Midbrain (tissue), 1 donor: ENCODE measurements around the gene COA6.
"Not testable (repeated sequence)": the region's sequence is repeated elsewhere in the genome, so short reads cannot be mapped to it uniquely, and the experiment has no call there.

Source experiments
- DNase-seq: peaks from one replicate; lab custom pipeline; 2025; lab: John Stamatoyannopoulos, UW

The COA6 gene, protein sequence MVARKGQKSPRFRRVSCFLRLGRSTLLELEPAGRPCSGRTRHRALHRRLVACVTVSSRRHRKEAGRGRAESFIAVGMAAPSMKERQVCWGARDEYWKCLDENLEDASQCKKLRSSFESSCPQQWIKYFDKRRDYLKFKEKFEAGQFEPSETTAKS

DNA sequence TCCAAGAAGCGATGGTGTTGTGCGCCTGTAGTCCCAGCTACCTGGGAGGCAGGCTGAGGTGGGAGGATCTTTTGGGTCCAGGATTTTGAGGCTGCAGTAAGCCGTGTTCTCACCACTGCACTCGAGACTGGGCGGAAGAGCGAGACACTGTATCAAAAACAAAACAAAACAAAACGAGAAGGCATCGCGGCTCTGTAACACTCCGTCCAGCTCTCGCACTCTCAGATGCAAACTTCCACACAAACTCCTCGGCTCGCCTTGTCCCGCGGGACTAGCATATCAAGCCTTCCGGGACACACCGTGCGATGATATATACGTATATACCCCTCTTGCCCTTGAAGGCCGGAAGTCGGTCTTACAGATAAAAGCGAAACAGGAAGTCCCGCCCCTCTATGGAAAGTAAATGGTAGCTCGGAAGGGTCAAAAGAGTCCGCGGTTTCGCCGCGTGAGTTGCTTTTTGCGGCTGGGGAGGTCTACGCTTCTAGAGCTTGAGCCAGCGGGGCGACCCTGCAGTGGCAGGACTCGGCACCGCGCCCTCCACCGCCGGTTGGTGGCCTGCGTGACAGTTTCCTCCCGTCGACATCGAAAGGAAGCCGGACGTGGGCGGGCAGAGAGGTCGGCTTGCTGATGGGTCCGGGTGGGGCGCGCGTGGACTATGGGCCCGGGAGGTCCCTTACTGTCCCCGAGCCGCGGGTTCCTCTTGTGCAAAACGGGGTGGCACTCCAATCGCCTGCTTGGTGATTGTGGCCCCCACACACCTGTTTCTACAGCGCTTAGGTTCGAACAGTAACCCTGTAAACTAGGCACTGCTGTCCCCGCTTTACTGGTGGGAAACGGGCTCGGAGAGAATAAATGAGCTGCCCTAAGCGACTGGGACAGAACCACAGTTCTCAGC, at the start of gene COA6:
Gene COA6 (plus strand): TSS at position 393 of the 895 bp plus-strand sequence. CDS start 11 bp downstream, at position 404.
- DNase-seq = peak; percentile 93

GRCh38 chr1:234324821-234325220, 48.4 kb upstream of the COA6 start:
- no peak for DNase-seq

DNA sequence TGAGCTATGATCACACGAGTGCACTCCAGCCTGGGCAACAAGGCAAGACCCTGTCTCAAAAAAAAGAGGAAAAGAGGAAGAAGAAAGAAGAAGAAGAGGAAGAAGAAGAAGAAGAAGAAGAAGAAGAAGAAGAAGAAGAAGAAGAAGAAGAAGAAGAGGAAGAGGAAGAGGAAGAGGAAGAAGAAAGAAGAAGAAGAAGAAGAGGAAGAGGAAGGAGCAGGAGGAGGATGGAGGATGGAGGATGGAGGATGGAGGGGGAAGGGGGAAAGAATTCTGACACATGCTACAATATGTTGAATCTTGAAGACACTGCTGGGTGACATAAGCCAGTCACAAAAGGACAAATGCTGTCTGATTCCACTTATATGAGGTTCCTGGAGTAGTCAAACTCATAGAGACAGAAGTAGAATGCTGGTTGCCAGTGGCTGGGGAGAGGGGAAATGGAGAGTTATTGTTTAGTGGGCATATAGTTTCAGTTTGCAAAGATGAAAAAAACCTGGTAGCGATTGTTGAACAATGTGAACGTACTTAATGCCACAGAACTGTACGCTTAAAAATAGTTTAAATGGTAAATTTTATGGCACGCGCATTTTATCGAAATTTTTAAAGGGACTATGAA, 47.3 kb upstream of the COA6 start:
- DNase-seq = no peak

- peak; percentile 2 for DNase-seq
These were observed 46.5 kb upstream of the COA6 start for GRCh38 chr1:234326497-234327366.

DNA sequence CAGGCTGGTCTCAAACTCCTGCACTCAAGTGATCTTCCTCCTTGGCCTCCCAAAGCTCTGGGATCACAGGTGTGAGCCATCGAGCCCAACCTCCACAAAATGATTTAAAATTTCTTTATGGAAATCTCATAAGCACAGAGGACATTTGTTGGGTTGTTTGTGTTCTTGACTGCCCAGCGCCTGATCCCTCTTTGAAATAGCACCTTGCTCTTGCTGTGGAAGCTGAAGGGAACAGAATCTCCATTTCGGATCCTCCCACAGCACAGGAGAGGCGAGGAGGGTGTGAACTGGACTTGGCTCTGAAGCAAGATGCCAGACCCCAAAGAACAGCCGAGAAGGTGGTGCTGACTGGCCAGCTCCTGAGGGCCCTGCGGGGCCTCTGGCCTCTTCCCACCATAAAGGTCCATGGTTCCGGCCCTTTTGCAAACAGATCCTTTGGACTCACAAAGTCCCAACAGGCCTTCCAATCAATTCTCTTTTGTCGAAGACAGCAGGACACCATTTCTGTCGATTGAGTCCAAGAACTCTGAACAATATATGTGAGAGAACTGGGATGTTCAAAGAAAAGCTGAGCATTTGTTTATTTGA, 45.6 kb upstream of the COA6 start:
- DNase-seq = no peak

- no peak for DNase-seq
These were observed 42.4 kb upstream of the COA6 start for GRCh38 chr1:234330843-234331215.

DNA sequence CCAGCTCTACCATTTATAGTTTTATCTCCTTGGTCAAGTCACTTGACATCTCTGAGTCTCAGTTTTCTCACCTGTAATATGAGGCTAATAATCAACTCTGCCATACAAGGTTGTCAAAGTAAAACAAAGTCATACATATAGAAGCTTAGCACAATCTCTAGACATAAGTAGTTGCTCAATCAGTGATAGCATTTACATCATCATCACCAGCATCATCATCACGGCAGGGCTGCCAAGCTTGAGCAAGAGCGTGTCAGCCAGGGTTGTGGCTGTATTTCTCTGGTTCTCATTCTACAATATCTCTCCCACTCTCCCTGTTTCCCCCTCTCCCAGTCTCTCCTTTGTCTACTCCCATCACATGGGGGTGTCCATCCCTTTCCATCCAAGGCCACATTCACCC, 41.7 kb upstream of the COA6 start:
- DNase-seq = no peak

DNA sequence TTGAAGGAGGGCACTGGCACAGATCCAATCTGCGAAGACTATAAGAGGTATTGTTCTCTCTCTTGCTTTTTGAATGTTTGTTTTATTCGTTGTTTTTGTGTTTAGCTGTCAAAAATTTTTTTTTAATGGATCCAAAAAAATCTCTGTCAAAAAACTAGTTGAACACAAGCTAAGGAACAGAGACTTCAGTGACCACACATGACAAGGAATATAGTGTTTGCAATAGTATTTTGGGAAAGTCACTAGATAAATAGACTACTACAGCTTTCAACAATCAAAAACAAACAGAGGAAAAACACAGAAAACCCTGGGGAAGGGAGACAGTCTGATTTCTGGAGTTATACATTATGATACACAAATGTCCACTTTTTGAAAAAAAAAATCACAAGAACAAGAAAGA, 36.9 kb upstream of the COA6 start:
- DNase-seq = no peak

- DNase-seq = no peak
These were observed 36.0 kb upstream of the COA6 start for GRCh38 chr1:234337233-234337632.

GRCh38 chr1:234340528-234340927, 32.7 kb upstream of the COA6 start:
- no peak for DNase-seq

- no peak for DNase-seq
These were observed 30.5 kb upstream of the COA6 start for GRCh38 chr1:234342774-234343173.

DNA sequence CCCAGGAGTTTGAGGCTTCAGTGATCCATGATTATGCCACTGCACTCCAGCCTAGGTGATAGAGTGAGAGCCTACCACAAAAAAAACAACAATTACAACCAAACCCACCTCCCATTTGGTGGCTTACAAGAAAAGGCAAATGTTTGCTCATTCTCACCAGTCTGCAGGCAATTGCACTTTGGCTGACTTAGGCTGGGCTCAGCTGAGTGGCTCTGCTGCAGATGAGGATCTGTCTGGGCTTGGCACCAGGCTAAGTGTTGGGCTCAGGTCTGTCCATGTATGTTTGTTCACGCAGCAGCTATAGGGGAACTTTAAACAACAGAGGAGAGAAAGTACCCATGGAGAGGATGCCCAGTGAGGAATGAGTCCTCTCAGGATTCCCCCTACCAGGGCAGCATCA, 28.0 kb upstream of the COA6 start:
- DNase-seq = no peak

- no peak for DNase-seq
These were observed 24.3 kb upstream of the COA6 start for GRCh38 chr1:234348964-234349363.

- no peak for DNase-seq
These were observed 17.3 kb upstream of the COA6 start for GRCh38 chr1:234355782-234356510.

- DNase-seq = not testable (repeated sequence)
These were observed 16.5 kb upstream of the COA6 start for GRCh38 chr1:234356615-234357269.

GRCh38 chr1:234357831-234358230, 15.4 kb upstream of the COA6 start:
- no peak for DNase-seq

GRCh38 chr1:234361102-234361603, 12.1 kb upstream of the COA6 start:
- no peak for DNase-seq

- no peak for DNase-seq
These were observed 10.7 kb upstream of the COA6 start for GRCh38 chr1:234362558-234362957.

- DNase-seq = no peak
These were observed 4.8 kb upstream of the COA6 start for GRCh38 chr1:234368320-234369032.

- no peak for DNase-seq
These were observed 4.2 kb upstream of the COA6 start for GRCh38 chr1:234369033-234369430.
